SK-N-SH (cell line): ENCODE measurements around the gene CCL24.
"Not testable (repeated sequence)": the region's sequence is repeated elsewhere in the genome, so short reads cannot be mapped to it uniquely, and the experiment has no call there.

ENCODE experiments used
- ELF1 ChIP-seq: IDR thresholded peaks from 2 replicates; pipeline ENCODE4 v1.4.0; 2012
- EP300 ChIP-seq, 2 experiments: IDR thresholded peaks; 2 replicates each; pipeline versions ENCODE4 v1.4.0 to v1.6.1; 2012; ENCODE audit warnings: borderline replicate concordance in 1 of 2, low read depth in 1 of 2, low read length in 1 of 2
- EZH2phosphoT487 ChIP-seq: fragments of 200-600 bp; sonication (generic); IDR thresholded peaks from 2 replicates; pipeline ENCODE4 v1.6.1; 2017; ENCODE audit warnings: low read depth, mixed run types, mild to moderate bottlenecking, antibody characterized with exemption, moderate library complexity, borderline replicate concordance
- FOSL2 ChIP-seq: IDR thresholded peaks from 2 replicates; pipeline ENCODE4 v1.4.0; 2012; ENCODE audit warnings: low read depth, mild to moderate bottlenecking, moderate library complexity, borderline replicate concordance
- GABPA ChIP-seq: IDR thresholded peaks from 2 replicates; pipeline ENCODE4 v1.4.0; 2012; ENCODE audit warnings: low read depth, mild to moderate bottlenecking
- NFIC ChIP-seq: IDR thresholded peaks from 2 replicates; pipeline ENCODE4 v1.4.0; 2012; ENCODE audit warnings: borderline replicate concordance
- NRF1 ChIP-seq: IDR thresholded peaks from 2 replicates; pipeline ENCODE4 v1.6.1; 2012; ENCODE audit warnings: low read depth, mild to moderate bottlenecking, low read length
- POLR2AphosphoS5 ChIP-seq: IDR thresholded peaks from 2 replicates; pipeline ENCODE4 v1.6.1; 2012; ENCODE audit warnings: low read depth, low read length
- RAD21 ChIP-seq: IDR thresholded peaks from 2 replicates; pipeline ENCODE4 v1.6.1; 2012; ENCODE audit warnings: mild to moderate bottlenecking, low read length
- TAF1 ChIP-seq: IDR thresholded peaks from 2 replicates; pipeline ENCODE4 v1.6.1; 2012; ENCODE audit warnings: low read depth, mild to moderate bottlenecking, low read length, moderate library complexity, borderline replicate concordance
- TEAD4 ChIP-seq: IDR thresholded peaks from 2 replicates; pipeline ENCODE4 v1.4.0; 2012; ENCODE audit warnings: mild to moderate bottlenecking, borderline replicate concordance; ENCODE audit not compliant: insufficient read depth
- YY1 ChIP-seq: IDR thresholded peaks from 2 replicates; pipeline ENCODE4 v1.4.0; 2012; ENCODE audit warnings: low read depth, mild to moderate bottlenecking
- TF ChIP-seq, protein P1 (sequence below): fragments of 200-600 bp; sonication (generic); IDR thresholded peaks from 2 replicates; pipeline ENCODE4 v1.6.1; 2017; ENCODE audit warnings: antibody characterized with exemption, mild to moderate bottlenecking, moderate library complexity

- TF ChIP-seq RAD21; POLR2AphosphoS5; YY1; TEAD4; FOSL2; EZH2phosphoT487; NRF1; GABPA; EP300 (IDR thresholded peaks at IDR 0.05; ENCODE audit: borderline replicate concordance in 1 of 2, low read depth in 1 of 2, low read length in 1 of 2); NFIC; TAF1; ELF1: not testable (repeated sequence)
- TF ChIP-seq, protein P1, sequence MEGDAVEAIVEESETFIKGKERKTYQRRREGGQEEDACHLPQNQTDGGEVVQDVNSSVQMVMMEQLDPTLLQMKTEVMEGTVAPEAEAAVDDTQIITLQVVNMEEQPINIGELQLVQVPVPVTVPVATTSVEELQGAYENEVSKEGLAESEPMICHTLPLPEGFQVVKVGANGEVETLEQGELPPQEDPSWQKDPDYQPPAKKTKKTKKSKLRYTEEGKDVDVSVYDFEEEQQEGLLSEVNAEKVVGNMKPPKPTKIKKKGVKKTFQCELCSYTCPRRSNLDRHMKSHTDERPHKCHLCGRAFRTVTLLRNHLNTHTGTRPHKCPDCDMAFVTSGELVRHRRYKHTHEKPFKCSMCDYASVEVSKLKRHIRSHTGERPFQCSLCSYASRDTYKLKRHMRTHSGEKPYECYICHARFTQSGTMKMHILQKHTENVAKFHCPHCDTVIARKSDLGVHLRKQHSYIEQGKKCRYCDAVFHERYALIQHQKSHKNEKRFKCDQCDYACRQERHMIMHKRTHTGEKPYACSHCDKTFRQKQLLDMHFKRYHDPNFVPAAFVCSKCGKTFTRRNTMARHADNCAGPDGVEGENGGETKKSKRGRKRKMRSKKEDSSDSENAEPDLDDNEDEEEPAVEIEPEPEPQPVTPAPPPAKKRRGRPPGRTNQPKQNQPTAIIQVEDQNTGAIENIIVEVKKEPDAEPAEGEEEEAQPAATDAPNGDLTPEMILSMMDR, result not testable (repeated sequence)
Observed at GRCh38 chr7:75780647-75781273, 32.8 kb downstream of the CCL24 start.
